Activated CD8-positive, alpha-beta memory T cell treated with anti-CD3 and anti-CD28 coated beads, Interleukin-2, amount 50 U/mL, for 24 hours (primary cell): ENCODE results near the gene CLIC6.
"Not testable (repeated sequence)": the region's sequence is repeated elsewhere in the genome, so short reads cannot be mapped to it uniquely, and the experiment has no call there.

Experiments used
- DNase-seq: peaks from one replicate; pipeline ENCODE4 v3.0.0-alpha.2; 2020; ENCODE audit errors: extremely low read depth

The CLIC6 gene

DNA sequence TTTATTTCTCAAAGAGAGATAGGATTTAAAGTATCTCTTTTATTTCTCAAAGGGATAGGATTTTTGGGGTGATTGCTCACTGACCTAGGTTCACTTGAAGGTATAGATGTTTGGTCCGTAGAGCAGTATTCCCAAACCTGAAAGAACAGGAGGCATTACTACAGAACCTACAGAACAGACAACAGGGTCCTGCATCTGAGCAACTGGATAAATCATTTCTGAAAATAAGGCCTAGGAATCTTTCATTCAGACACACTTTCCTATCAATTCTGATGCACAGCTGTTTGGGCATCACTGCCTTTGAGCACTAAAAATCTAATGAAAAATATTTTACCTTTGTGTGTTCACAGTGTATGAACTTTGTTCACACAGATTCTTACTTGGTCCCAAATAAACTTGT is 17.2 kb upstream of the CLIC6 start:
- no peak for DNase-seq

DNA sequence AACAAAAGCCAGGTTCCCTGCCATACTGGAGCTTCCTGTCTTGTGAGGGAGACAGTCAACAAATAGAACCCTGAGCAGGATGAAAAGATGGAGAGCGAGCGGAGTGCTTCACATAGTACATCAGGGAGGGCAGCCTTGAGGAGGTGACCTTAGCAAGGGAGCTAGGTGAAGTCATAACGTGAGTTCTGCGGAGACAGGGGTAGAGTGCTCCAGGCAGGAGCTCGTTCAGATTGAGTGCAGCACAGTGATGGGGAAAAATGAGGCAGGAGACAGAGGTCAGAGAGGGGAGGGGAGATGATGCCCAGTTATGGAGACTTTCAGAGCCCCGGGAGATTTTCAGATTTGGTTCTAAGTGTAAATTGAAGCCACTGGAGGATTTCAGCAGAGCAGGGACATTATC is 15.3 kb upstream of the CLIC6 start:
- no peak for DNase-seq

DNA sequence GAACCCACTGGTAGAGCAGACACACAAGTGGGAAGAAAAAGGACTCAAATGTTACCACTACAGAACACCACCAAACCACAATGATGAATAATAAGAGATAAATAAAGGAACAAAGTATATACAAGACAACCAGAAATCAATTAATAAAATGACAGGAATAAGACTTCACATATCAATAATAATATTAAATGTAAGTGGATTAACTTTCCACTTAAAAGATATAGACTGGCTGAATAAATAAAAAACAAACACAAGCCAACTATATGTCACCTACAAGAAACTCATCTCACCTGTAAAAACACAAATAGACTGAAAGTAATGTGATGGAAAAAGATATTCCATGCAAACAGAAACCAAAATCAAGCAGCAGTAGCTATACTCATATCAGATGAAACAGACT is 6.9 kb upstream of the CLIC6 start:
- DNase-seq = no peak

DNA sequence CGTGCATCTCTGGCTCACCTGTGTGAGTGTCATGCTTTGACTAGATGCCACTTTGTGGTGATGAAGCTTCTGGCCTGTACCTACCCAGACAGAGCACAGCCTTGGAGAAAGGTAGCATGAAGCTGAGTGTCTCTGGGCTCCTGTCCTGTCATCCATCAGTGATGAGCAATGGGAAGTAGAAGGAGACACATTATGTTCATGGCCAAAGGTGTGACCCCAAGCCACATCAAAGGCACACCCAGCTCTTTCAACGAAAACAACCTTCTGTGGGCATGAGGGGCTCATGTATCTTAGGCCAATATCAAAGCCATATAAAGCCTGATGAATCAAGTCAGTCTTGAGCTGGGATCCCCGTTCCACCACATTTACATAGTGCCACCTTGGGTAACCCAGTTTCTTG is 1.0 kb upstream of the CLIC6 start:
- DNase-seq = no peak

DNA sequence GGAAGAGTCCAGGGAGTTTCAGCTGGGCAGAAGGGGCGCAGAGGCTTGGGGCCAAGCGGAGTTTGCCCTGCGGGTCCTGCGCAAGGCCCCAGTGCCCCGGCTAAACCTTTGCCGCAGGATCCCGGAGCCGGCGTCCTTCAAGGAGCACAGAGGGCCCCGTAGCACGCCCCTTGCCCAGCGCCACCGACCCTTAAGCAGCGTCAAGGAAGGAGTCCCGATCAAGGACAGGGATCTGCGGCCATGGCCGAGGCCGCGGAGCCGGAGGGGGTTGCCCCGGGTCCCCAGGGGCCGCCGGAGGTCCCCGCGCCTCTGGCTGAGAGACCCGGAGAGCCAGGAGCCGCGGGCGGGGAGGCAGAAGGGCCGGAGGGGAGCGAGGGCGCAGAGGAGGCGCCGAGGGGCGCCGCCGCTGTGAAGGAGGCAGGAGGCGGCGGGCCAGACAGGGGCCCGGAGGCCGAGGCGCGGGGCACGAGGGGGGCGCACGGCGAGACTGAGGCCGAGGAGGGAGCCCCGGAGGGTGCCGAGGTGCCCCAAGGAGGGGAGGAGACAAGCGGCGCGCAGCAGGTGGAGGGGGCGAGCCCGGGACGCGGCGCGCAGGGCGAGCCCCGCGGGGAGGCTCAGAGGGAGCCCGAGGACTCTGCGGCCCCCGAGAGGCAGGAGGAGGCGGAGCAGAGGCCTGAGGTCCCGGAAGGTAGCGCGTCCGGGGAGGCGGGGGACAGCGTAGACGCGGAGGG is 520 bp downstream of the CLIC6 start:
- no peak for DNase-seq

DNA sequence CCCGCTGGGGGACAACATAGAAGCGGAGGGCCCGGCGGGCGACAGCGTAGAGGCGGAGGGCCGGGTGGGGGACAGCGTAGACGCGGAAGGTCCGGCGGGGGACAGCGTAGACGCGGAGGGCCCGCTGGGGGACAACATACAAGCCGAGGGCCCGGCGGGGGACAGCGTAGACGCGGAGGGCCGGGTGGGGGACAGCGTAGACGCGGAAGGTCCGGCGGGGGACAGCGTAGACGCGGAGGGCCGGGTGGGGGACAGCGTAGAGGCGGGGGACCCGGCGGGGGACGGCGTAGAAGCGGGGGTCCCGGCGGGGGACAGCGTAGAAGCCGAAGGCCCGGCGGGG is 1.1 kb downstream of the CLIC6 start:
- not testable (repeated sequence) for DNase-seq

DNA sequence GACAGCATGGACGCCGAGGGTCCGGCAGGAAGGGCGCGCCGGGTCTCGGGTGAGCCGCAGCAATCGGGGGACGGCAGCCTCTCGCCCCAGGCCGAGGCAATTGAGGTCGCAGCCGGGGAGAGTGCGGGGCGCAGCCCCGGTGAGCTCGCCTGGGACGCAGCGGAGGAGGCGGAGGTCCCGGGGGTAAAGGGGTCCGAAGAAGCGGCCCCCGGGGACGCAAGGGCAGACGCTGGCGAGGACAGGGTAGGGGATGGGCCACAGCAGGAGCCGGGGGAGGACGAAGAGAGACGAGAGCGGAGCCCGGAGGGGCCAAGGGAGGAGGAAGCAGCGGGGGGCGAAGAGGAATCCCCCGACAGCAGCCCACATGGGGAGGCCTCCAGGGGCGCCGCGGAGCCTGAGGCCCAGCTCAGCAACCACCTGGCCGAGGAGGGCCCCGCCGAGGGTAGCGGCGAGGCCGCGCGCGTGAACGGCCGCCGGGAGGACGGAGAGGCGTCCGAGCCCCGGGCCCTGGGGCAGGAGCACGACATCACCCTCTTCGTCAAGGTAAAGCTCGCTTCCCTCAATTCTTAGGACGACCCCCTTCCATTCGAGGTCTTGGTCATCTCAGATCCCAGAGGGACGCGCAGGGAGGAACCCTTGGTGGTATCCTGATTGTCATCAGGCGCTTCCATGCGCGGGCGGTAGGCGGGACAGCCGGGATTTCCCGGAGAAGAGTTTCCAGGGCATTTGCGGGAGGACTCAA is 1.6 kb downstream of the CLIC6 start:
- DNase-seq = no peak

DNA sequence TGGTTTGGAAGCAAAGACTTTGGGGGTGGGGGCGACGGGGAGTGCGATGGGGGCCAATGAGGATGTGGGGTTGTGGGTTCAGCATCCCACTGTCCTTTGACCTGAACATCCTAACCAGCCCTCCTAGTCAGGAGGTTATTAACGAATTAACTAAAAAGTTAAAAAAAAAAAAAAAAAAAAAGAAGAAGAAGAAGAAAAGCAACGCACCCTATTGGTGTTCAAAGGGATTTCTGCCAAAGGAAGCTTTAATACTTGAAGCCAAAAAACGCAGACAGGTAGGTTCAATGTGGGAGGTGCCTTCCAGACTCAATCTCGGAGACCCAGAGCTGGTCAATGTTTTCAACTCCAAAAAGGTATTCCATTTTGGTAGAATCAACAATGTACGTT is 2.2 kb downstream of the CLIC6 start:
- no peak for DNase-seq

DNA sequence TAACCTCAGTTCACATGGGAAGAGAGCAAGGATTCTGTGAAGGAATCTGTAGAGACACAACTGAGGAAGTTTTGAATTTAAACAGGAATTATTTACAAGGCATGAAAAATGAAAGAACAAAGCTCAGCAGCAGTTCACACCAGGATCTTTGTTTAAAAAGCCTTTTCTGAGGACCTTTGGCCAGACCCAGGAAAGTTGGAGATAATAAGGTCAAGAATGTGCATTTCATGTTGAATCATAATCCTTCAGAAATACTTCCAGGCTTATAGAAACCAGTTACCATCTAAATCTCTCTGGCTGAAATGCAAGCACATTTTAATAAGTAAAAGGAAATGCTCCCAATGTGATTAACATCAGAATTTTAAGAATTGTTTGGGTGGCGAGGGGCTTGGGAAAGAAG is 2.7 kb downstream of the CLIC6 start:
- no peak for DNase-seq

DNA sequence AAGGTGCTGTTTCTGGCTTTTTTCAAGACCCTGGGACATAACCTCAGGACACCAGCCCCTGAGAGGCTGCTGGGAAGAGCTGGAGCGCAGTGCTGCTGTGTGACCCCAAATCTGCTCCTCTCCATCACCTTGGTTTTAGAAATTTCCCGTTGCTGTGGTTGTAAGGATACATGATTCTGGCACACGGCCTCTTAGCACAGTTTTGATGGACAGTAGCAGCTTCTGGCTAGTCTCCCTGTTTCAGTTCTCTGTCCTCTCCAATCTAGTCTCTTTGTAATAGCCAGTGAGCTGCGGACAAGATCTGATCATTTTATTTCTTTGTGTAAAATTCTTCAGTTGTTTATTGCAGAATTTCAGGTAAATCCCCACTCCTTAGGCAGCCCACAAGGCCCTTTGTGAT is 3.1 kb downstream of the CLIC6 start:
- no peak for DNase-seq

DNA sequence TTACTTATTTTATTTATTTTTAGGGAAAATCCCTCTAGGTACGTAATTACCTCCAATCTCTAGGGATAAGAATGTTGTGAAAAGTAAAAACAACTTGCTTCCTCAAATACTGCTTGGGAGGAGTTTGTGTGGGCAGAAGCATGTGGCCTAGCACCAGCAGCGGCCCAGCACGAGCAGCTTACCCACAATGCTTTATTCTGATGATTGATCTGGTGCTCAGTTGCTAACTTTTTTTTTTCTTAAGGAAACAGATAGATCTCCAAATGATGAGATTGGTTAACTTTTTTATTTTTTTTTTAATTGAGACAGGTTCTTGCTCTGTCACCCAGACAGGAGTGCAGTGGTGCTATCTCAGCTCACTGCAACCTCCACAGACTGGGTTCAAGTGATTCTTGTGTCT is 4.2 kb downstream of the CLIC6 start:
- DNase-seq = no peak

DNA sequence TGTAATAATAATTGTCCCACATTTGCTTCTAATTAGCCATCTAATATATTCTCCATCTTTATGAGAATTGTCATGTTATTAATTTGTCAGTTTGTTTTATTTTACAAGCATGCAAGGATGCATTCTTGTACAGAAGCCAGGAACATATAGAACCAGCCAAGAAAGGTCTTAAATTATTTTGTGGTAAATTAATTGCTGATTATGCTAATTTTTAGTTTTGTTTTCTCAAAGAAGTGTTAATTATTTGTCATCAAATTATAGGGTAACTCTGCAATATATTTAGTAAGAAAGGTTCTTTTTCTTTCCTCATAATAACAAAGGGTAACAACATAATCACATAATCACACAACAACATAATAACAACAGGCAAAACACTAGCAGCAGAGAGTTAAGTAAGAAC is 5.7 kb downstream of the CLIC6 start:
- DNase-seq = no peak

DNA sequence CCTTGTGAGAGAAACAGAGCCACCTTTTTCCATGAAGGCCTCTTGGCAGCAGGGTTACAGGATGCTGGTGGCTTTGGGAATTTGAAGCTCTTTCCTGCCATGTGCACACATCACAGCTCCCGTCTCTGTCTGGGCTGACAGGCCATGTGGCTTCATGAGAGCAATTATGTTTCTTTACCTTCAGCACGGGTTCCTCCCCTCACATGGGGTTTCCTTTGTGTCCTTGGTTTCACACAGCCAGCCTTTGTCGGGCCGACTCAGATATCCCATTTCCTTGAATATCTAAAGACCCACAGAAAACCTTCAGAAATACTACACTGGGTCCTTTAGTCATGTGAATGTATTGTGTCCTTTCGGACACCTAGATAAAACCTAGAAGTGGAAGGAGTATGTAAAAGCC is 7.1 kb downstream of the CLIC6 start:
- DNase-seq = no peak

DNA sequence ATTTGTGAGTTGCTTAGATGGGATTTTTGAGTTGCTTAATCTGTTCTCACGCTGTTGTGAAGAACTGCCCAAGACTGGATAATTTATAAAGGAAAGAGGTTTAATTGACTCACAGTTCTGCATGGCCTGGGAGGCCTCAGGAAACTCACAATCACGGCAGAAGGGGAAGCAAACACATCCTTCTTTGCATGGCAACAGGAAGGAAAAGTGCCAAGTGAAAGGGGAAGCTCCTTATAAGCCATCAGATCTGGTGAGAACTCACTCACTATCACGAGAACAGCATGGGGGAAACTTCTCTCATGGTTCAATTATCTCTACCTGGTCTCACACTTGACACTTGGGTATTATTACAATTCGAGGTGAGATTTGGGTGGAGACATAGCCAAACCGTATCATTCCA is 10.3 kb downstream of the CLIC6 start:
- DNase-seq = no peak

DNA sequence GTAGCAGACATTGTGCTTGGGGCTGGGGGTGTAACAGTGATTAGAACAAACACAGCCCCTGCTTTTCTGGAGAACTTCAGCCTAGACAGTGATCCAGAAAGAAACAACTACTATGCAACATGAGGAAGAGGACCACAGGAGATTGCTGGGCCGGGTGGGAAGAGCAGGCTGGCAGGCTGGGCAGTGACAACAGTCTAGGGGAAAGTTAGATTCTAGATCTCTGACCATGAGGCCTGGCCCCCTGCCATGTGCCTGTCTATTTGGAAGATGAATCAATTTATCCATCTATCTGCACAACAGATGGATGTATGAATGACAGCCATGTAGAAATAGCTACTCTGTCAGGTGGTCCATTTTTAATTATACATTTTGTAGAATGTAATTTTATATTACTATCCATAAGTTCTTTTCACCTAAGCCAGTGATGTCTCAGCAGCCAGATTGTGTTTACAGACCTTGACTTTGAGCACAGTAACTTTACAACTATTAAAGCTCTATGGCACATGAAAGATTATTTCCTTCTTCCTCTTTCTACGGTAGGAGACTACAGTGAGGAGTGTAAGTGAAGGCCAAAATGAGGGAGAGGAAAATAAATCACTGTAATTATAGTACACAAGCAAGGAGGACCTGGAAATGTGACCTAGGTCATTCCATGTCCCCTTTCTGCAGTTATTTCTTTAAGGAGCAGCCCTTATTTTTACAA is 15.5 kb downstream of the CLIC6 start:
- DNase-seq = no peak

DNA sequence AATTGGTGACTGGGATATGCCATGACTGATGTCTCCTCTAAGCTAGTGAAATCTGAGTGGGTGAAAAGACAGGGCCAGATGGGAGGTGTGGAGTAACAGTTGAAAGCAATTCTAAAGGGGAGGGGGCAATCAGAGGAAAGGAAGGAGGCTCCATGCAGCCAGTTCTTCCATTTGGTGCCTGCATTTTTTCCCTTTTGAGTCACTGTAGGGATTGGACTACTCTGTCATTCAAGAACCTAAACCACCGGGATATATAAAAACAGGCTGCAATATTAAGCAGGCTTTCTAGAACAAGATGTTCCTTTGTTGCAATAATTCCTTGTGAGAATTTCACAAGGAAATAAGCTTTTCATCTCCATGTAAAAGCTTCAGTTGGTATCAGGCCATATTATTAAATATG is 18.3 kb downstream of the CLIC6 start:
- DNase-seq = no peak

DNA sequence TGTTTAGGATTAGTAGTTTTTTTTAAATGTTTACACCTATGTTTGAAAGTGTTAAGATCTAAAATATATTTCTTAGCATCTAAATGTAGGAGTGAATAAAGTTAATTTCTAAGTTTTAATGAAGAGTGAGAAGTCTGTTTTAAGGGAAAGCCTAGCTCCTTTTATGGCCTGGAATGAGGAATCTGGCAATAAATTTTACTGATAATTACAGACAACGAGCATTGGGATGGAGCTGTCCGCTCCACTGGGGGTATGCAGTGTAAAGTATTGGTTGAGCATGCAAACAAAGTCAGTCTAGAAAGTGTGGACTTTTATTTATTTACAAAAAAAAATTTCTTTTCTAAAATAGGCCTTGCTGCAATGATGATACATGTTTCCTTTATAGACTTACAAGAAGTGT is 19.0 kb downstream of the CLIC6 start:
- DNase-seq = no peak

DNA sequence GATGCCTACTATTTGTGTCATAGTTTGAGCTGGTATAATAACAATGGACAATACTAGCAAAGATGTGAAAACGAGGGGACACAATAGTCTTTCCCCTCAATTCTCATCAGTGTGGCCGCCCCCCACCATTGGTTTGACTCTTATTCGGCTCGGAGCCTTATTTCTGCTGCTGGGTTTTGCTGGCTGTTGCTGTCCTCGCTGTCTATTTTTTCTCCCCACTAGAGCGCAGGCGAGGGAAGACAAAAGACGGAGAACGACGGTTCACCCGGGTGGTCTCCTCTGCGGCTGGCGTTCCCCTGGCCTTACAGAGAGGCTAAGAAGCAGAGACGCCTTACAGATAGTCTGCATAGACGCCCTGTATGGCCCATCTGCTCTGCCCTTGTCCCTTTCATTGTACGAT is 19.4 kb downstream of the CLIC6 start:
- DNase-seq = no peak

DNA sequence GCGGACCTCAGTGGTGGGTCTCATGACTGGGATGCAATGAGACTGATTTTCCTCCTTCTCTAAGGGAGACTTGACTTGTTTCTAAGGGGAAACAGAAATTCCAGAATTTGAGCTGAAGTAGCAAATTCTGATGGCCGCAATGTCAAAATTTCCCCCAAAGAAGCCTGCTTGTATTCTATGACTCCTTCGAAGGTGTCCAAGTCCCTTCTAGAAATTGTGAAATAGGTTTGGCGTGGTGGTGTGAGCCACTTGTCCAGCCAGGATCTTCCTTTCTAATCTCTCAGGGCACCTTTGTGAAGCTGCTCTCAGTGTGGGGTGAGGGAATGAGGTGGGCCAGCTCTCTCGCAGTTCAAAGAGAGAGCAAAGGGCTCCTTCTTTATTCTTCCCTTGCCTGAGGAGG is 19.9 kb downstream of the CLIC6 start:
- DNase-seq = no peak

DNA sequence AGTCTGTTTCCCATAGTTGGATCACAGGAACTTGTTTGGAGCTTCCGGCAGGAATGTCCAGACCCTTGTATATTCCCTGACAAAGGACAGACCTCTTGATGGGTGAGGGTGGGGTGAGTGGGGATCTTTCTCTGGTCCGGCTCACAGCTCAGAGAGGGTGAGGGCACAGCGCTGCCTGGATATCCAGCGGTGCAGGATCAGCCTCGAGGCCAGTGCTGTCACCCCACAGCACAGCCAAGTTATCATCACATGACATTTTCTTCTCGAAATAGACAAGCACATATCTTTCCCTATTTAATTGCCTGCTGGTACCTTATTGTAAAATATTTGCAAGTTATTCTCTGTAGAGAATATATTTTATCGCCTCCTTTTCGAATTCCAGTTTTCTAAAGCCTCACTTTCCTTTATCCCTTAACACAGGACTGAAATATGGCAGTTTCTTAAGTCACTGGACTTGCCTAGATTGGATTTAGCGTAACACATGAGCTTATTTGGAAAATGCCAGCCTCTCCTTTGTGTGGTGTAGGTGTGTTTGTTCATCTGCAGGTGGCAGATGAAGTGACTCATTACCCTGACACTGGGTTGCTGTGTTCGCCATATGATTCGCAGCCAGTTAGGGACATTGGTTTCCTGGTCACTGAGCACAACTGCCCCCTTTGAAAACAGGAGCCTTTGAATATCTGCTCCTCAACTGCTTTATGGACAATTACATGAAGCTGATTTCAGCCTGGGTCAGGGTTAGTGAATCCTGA is 21.4 kb downstream of the CLIC6 start:
- no peak for DNase-seq

DNA sequence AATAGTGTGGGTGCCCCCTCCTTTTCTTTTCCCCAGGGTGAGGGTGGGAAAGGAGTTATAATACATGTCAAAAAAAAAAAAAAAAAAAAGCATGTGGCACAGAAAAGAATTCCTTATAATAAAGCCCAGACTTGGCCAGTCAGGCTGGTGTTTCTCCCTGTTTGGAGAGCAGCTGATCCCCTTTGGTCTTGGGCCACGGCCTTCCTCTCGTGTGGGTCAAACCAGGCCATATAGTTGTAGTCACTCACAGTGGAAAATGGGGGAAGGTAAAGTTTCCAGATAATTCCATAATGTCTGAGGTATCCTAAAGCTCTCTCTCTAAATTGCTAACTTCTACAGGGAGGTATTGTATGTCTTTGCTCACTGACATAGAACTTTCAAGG is 22.0 kb downstream of the CLIC6 start:
- DNase-seq = no peak

DNA sequence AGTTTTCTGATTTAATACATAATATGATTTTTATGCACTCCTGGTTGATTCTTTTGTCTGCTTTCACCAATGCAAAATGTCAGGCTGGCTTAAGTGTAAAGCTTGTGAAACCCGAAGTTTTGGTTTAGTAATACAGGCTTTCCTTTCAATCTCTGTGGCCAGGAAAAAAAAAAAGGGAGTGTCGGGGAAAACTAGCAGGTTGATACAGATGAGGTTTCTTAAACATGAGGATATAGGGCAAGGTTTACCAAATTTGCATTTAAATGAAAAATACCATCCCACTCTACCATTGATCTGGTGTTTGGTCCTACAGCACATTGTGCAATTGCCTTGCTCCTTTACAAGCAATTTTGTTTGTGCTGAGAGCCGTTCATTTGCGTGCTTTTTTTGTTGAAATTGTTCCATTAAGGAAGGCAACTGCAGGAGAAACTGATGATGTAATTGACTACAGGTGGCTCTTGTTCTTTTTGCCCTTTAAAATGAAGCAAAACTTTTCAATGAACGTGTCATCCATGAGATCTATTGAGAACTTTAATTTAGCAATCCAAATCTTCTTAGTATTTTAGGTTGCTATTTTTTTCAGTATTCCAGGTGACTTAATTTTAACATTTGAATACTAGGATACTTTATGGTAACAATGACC is 22.7 kb downstream of the CLIC6 start:
- DNase-seq = no peak
